Lung (tissue), 12 donors: ENCODE data around the gene CEP104. TPM values are rescaled to one million over a fixed set of nuclear protein-coding genes. Genes with fewer than 3 reads are reported as not detected.

Experiments used
- ATAC-seq: fragments of 200-7000 bp; cut with Tn5 transposase; one replicate; pipeline ENCODE4 v1.9.1; 2020; ENCODE audit warnings: moderate number of reproducible peaks; ENCODE audit not compliant: insufficient read depth, low FRiP score
- DNase-seq, 3 donors: peaks; one replicate each; pipeline ENCODE4 v3.0.0-alpha.2; 2013 to 2017
- H3K27ac ChIP-seq, 2 donors: one replicate each; pipeline ENCODE4 v1.5.1; 2013; ENCODE audit warnings: mild to moderate bottlenecking in 2 of 2, moderate library complexity in 2 of 2, control low read depth in 1 of 2, inconsistent platforms in 1 of 2, low read depth in 1 of 2, low read length in 1 of 2
- H3K27me3 ChIP-seq, 3 donors: one replicate each; pipeline ENCODE4 v1.5.1; 2013; ENCODE audit warnings: low read length in 2 of 3; ENCODE audit not compliant: control insufficient read depth in 3 of 3, insufficient read depth in 3 of 3
- H3K36me3 ChIP-seq, 4 donors: one replicate each; pipeline ENCODE4 v1.5.1; 2013; ENCODE audit warnings: low read length in 4 of 4, mild to moderate bottlenecking in 1 of 4, moderate library complexity in 1 of 4; ENCODE audit not compliant: control insufficient read depth in 4 of 4, insufficient read depth in 4 of 4
- H3K4me1 ChIP-seq, 5 donors: one replicate each; pipeline ENCODE4 v1.5.1; 2013; ENCODE audit warnings: low read length in 5 of 5, mild to moderate bottlenecking in 2 of 5, moderate library complexity in 1 of 5; ENCODE audit not compliant: control insufficient read depth in 5 of 5, insufficient read depth in 5 of 5
- H3K4me3 ChIP-seq: one replicate; pipeline ENCODE4 v1.5.1; 2013; ENCODE audit warnings: mild to moderate bottlenecking, control low read depth, moderate library complexity
- H3K9ac ChIP-seq, 2 donors: one replicate each; pipeline ENCODE4 v1.5.1; 2013; ENCODE audit warnings: low read length in 2 of 2, control low read depth in 1 of 2; ENCODE audit not compliant: insufficient read depth in 1 of 2
- H3K9me3 ChIP-seq, 4 donors: one replicate each; pipeline ENCODE4 v1.5.1; 2013; ENCODE audit warnings: low read length in 3 of 4, mild to moderate bottlenecking in 1 of 4, moderate library complexity in 1 of 4; ENCODE audit not compliant: control insufficient read depth in 4 of 4, insufficient read depth in 3 of 4
- WGBS, 2 donors: extraction: QIAGEN DNeasy Blood & Tissue Kit; methylation state at CpG; one replicate each; pipeline ENCODE4 v1.1.7; 2013; 5-methylcytosine and 5-hydroxymethylcytosine counted together
- polyA plus RNA-seq, 2 donors: library from polyadenylated mRNA; stranded (reverse); fragments of 200-250 nt; gene quantifications; one replicate each; pipeline ENCODE4 v1.2.1, GENCODE V29; 2013
- total RNA-seq, 2 donors: library from RNA; depleted of rRNA in 1 of 2; stranded (reverse); fragments of >200 nt in 1 of 2; gene quantifications; one replicate each; pipeline ENCODE4 v1.2.1, GENCODE V29; 2014 to 2021
- TF ChIP-seq, protein P1 (sequence below): IDR thresholded peaks from 2 replicates; pipeline ENCODE4 v1.5.1; 2012; ENCODE audit warnings: mild to moderate bottlenecking; ENCODE audit errors: control extremely low read depth, extremely low read depth
- donor health status: control.
- donor health status: control.
- donor health status: Bipolar disorder and iron deficiency.
- donor health status: healthy.
- donor health status: DM: yes; HTN: yes; CAD: no.

Gene CEP104
- total and polyA plus RNA-seq, 4 donors = 8.9 to 56.5 (median 25.5) TPM

DNA sequence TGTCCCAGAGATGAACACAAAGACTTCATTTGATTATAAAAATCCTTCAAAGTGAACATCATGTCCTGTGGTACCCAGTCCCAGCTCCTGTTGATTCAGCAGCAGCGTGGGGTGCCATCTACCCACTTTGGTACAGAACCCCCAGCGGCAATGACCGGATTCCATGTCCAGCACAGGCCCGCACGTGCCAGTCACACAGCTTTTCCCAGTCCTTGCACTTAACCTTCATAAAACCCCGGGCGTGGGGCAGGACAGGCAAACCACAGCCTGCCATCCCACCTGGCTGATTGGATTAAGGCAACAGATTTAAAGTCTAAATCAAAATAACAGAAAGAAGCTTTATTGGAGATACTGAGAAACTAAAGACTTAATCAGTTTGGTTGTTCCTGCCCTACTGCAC lies 15.5 kb downstream of the CEP104 start:
- TF ChIP-seq, protein P1, sequence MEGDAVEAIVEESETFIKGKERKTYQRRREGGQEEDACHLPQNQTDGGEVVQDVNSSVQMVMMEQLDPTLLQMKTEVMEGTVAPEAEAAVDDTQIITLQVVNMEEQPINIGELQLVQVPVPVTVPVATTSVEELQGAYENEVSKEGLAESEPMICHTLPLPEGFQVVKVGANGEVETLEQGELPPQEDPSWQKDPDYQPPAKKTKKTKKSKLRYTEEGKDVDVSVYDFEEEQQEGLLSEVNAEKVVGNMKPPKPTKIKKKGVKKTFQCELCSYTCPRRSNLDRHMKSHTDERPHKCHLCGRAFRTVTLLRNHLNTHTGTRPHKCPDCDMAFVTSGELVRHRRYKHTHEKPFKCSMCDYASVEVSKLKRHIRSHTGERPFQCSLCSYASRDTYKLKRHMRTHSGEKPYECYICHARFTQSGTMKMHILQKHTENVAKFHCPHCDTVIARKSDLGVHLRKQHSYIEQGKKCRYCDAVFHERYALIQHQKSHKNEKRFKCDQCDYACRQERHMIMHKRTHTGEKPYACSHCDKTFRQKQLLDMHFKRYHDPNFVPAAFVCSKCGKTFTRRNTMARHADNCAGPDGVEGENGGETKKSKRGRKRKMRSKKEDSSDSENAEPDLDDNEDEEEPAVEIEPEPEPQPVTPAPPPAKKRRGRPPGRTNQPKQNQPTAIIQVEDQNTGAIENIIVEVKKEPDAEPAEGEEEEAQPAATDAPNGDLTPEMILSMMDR = no peak

DNA sequence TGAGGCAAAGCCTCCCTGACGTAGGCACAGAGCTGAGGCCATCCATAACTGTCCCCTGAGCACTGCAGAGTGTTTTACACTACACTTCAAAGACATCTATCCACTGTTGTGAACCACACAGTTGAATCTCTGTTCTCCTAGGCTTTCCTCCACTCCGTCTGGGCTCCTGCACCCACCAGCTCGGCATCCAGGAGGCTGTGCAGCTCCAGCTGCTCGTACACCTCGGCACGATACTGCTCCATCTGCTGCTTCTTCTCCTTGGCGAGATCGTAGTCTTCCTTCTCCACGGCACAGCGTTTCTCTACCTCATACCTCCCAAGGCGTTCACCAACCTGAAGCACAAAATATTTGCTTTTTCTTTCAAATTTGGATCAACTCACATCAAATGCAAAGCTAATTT lies 18.2 kb downstream of the CEP104 start:
- no peaks in the 10 kb centered on the region for H3K4me1 ChIP-seq
- H3K36me3 ChIP-seq = peaks cover 32 to 39% (median 38%) of the 10 kb centered on the region in 4 donors
- no peaks in the 10 kb centered on the region for H3K27me3 ChIP-seq
- ATAC-seq = no peak
- peaks cover 0 to 15% (median 3%) of the 10 kb centered on the region in 4 donors for H3K9me3 ChIP-seq
- TF ChIP-seq, protein P1 = no peak
- H3K27ac ChIP-seq = no peak overlapping the region
- H3K4me3 ChIP-seq = no peak overlapping the region
- no peak for DNase-seq
- 98% methylated on average over 11 of the region's 11 CpGs for WGBS, 2 donors
- no peak overlapping the region for H3K9ac ChIP-seq

More for the DNA sequence above, 15.5 kb downstream of the CEP104 start:
- Histone ChIP-seq H3K27ac (no peak overlapping the region), H3K9me3 (peaks cover 0 to 15% (median 3%) of the 10 kb centered on the region in 4 donors), H3K36me3 (peaks cover 26 to 43% (median 34%) of the 10 kb centered on the region in 4 donors), H3K27me3 (no peaks in the 10 kb centered on the region), H3K4me1 (no peaks in the 10 kb centered on the region), H3K4me3 (no peak overlapping the region), H3K9ac (no peak overlapping the region)
- ATAC-seq (no peak), DNase-seq (no peak)
- WGBS, 2 donors = 95 to 97% methylated on average over 7 of the region's 7 CpGs

DNA sequence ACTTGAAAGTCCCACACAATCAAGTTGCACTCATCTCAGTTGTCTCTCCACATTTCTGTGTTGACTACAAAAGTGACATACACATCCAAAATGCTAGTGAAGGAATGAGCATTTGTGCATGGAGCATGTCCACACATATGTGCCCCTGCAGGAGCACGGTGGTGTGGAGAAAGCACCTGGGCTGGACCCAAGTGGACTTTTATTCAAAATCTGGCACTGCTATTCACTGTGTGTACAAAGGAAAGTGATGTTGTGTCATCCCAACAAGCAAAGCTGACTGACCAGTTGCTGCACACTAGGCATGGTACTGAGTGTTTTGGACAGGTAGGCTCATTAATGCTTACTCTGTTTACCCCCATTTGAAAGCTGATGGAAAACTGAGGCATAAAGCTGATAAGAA lies 19.3 kb downstream of the CEP104 start:
- no peak overlapping the region for H3K4me3 ChIP-seq
- H3K27ac ChIP-seq = no peak overlapping the region
- peaks cover 0 to 15% (median 3%) of the 10 kb centered on the region in 4 donors for H3K9me3 ChIP-seq
- no peak overlapping the region for H3K9ac ChIP-seq
- H3K4me1 ChIP-seq = no peaks in the 10 kb centered on the region
- DNase-seq = no peak
- H3K27me3 ChIP-seq = no peaks in the 10 kb centered on the region
- no peak for ATAC-seq
- TF ChIP-seq, protein P1 = no peak
- H3K36me3 ChIP-seq = peaks cover 32 to 40% (median 35%) of the 10 kb centered on the region in 4 donors
- WGBS, 2 donors = 93 to 95% methylated on average over 1 of the region's 1 CpG

DNA sequence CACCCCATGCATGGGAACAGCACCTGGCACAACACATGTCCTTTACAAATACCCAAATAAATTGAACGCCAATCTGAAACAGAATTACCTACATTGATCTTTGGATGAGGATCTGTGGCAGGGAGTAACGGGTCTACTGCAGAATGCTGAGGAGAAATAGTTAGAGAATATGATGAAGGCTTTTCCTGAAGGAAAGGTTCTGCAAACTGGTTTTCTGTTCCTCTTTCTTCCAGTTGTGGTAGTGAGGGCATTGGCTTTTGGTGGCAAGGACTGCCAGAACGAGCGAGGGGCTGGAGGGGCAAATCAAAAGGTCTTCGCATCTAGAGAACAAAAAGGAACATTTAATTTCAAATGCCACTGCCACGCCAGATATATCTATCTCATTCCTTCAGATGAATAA lies 19.8 kb downstream of the CEP104 start:
- Histone ChIP-seq H3K27ac (no peak overlapping the region), H3K9ac (no peak overlapping the region), H3K27me3 (no peaks in the 10 kb centered on the region), H3K4me1 (no peaks in the 10 kb centered on the region), H3K9me3 (peaks cover 0 to 15% (median 3%) of the 10 kb centered on the region in 4 donors), H3K4me3 (no peak overlapping the region), H3K36me3 (peaks cover 35 to 44% (median 37%) of the 10 kb centered on the region in 4 donors)
- no peak for DNase-seq
- no peak for ATAC-seq
- WGBS, 2 donors = 98 to 99% methylated on average over 6 of the region's 6 CpGs
- TF ChIP-seq, protein P1 = no peak
